Activated naive CD4-positive, alpha-beta T cell treated with anti-CD3 and anti-CD28 coated beads, Interleukin-2, amount 10 ng/mL, durations not matched to agents 7 days and 5 days (primary cell): ENCODE data around the gene RTL1.

Source experiments
- CTCF ChIA-PET: fragments of 350-600 bp; sonication (Branson Sonifier 250); formaldehyde crosslinking; loops from one replicate; lab custom pipeline; 2021; ENCODE audit warnings: antibody characterized with exemption; lab: Charles Lee
- DNase-seq: peaks from one replicate; pipeline ENCODE4 v3.0.0-alpha.2; 2020
- H3K27ac Mint-ChIP-seq: one replicate; pipeline ENCODE4 v1.8.0; 2021; ENCODE audit warnings: mild to moderate bottlenecking, moderate library complexity, mixed read lengths
- H3K27me3 Mint-ChIP-seq: one replicate; pipeline ENCODE4 v1.8.0; 2021; ENCODE audit warnings: mild to moderate bottlenecking, mixed read lengths
- H3K36me3 Mint-ChIP-seq: one replicate; pipeline ENCODE4 v1.8.0; 2021; ENCODE audit warnings: mixed read lengths
- H3K4me1 Mint-ChIP-seq: one replicate; pipeline ENCODE4 v1.8.0; 2021; ENCODE audit warnings: mixed read lengths
- H3K4me3 Mint-ChIP-seq: one replicate; pipeline ENCODE4 v1.8.0; 2021; ENCODE audit warnings: mild to moderate bottlenecking, moderate library complexity, mixed read lengths
- H3K9me3 Mint-ChIP-seq: one replicate; pipeline ENCODE4 v1.8.0; 2021; ENCODE audit warnings: mixed read lengths

The RTL1 gene

DNA sequence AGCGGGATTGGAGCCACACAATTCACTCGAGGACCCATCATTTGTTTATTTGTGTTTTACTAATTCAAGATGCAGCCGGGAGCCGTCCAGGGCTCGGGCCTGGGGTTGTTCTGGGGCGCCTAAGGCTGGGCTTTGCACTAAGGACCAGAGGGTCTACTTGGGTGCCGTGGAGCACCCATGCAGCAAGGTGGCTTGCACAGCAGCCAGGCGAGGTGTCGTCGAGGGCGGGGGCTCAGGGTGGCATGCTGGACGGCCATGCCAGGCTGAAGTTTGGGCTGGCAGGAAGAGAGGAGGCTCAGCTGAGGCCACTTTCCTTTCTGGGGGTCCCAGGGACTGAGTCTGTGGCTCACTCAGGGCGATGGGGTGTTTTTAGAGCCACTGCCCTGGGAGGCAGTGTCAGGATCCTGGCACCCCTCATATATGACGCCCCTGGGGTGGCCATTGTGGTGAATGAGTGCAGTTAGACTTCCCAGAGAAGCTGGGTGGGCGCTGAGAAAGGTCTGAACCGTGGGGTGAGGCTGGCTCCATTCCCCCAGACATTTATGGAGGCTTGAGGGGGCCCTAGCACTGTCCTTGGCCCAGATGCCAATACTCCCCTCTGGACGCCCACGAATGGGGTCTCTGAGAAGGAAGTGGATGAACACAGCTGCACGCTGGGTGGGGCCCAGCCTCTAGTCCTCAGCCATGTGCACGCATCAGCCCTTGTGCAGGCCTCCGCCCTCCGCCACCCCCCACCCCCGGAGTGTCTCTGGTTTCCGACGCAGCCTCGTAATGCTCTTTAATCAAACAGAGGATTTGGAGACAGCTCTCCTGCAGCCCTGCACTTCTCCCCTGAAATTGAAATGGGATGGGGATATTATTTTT is 66.3 kb downstream of the RTL1 start:
- no peak overlapping the region for H3K27ac Mint-ChIP-seq
- H3K27me3 Mint-ChIP-seq = peaks cover 9% of the 10 kb centered on the region
- H3K36me3 Mint-ChIP-seq = no peaks in the 10 kb centered on the region
- DNase-seq = no peak
- CTCF ChIA-PET = no interaction called here
- no peaks in the 10 kb centered on the region for H3K9me3 Mint-ChIP-seq
- H3K4me3 Mint-ChIP-seq = no peak overlapping the region
- H3K4me1 Mint-ChIP-seq = no peaks in the 10 kb centered on the region

DNA sequence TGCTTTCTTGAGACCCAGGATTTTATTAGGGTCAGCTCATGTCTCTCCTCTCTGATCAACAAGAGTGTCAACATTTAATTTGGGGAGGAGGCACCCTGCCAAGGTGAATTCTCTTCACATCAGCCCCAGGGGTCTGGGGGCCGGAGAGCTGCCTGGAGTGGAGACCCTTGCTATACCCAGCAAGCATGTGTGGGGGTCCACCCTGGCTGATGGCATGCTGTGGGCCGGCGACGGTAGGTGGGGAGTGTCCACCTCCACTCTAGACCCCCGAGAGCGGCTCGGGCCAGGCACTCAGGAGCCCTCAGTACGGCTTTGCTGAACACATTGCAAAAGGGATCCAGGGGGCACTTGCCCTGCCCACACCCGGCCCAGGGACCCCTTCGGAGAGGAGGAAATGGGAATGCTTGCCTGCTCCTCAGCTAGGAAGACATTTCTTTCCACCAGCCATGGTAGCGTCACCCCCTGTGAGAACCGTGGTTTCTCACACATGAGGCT is 67.2 kb downstream of the RTL1 start:
- Mint-ChIP-seq H3K4me3 (no peak overlapping the region), H3K4me1 (no peaks in the 10 kb centered on the region), H3K27me3 (peaks cover 9% of the 10 kb centered on the region), H3K36me3 (no peaks in the 10 kb centered on the region), H3K27ac (no peak overlapping the region), H3K9me3 (no peaks in the 10 kb centered on the region)
- CTCF ChIA-PET = no interaction called here
- DNase-seq = no peak

DNA sequence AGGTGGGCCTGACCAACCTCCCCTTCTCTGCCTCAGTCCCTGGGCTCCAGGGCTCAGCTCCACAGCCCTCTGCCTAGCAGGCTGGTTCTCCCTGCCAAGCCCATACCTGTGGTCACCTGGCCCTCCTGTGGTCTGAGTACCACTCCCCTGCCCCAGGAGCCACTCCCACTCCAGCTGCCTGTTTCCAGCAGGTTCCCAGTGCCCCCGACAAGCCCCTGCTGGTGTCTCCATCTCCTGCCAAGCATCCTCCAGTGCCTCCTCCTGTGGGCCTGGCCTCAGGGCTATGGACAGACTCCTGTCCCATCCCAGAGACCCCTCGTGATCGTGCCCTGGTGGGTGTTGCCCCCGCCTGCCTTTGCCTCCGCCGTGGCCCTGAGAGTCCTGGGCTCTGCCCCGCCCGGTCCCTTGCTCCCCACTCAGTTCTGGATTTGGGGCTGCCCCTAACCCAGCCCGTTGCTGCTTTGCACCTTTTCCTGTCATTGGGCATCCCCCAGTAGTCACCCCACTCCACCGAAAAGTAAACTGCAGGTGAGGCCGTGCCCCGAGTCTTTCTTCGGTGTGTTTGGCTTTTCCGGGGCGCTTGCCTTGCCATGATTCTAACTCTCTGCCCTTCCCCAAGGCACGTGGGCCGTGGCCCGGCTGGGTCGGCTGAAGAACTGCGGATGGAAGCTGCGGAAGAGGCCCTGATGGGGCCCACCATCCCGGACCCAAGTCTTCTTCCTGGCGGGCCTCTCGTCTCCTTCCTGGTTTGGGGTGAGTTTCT is 67.8 kb downstream of the RTL1 start:
- H3K9me3 Mint-ChIP-seq = no peaks in the 10 kb centered on the region
- no peaks in the 10 kb centered on the region for H3K36me3 Mint-ChIP-seq
- no peak for DNase-seq
- H3K4me1 Mint-ChIP-seq = no peaks in the 10 kb centered on the region
- CTCF ChIA-PET = no interaction called here
- H3K4me3 Mint-ChIP-seq = no peak overlapping the region
- H3K27me3 Mint-ChIP-seq = peaks cover 9% of the 10 kb centered on the region
- H3K27ac Mint-ChIP-seq = no peak overlapping the region

DNA sequence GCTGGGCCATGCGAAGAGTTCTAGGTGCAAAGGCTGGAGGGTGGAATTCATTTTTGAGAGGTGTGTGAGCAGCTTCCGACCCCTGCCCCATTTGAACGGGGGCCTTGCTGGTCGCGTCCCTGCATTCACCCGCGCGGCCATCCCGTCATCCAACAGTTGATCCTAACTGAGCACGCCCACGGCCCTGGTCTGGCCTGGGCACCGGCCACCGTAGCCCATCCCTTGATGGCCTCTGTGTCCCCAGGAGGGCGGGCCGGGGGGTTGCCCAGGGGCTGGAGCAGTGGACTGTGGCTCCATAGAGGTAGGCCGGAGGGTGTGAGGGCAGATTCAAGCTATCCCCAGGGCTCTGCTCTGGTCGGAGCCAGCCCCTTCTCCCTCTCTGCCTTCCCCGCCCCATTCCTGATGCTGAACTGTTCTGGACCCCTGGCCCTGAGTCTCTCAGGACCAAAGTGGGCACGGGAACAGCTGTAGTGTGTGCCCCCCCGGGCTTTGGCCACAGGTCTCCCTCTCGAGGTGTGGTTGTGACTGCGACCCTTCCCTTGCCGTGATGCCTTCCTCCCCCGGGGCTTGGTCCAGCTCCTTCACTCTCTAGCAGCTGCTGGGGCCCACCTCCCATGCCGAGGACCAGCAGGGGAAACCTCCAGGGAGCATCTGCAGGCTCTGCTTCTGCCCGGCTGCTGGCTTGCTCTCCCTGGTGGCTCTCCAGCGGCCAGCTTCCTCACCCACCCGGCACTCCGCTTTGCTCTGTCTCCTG is 68.6 kb downstream of the RTL1 start:
- no peak overlapping the region for H3K27ac Mint-ChIP-seq
- CTCF ChIA-PET = no interaction called here
- no peak overlapping the region for H3K4me3 Mint-ChIP-seq
- no peaks in the 10 kb centered on the region for H3K36me3 Mint-ChIP-seq
- H3K9me3 Mint-ChIP-seq = no peaks in the 10 kb centered on the region
- no peak for DNase-seq
- peaks cover 9% of the 10 kb centered on the region for H3K27me3 Mint-ChIP-seq
- no peaks in the 10 kb centered on the region for H3K4me1 Mint-ChIP-seq

DNA sequence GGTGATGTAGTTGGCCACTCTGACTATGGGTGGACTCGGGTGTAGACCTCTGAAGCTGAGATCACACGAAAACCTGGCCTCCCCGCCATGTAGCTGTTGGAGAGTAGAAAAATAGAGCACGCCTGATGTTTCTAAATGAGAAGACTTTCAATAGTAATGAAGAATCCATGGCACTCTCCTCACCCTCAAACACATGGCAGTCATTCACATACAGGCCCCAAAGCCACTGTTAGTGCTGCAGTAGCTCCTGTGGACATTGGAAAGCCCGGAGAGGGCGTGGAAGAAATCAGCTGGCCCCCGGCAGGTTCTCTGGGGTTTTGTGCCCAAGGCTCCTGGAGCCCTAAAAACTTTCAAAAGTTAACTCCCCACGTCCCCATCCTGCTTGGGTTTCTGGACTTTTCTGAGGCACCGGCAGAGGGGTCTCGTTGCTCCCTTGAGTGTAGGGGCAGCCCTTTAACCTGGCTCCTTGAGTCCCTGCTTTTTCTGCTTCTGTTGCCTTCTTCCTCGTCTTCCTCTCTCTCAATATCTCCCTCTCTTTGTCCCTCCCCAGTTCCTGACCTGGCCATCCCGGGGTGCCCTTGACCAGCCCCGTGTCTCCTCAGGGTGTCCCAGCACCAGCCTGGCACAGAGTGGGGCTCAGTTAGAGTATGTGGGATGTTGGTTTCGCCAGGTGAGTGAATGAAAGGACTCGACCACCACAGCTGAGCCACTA is 69.3 kb downstream of the RTL1 start:
- CTCF ChIA-PET = no interaction called here
- no peaks in the 10 kb centered on the region for H3K4me1 Mint-ChIP-seq
- no peaks in the 10 kb centered on the region for H3K9me3 Mint-ChIP-seq
- no peak for DNase-seq
- H3K27me3 Mint-ChIP-seq = peaks cover 9% of the 10 kb centered on the region
- H3K4me3 Mint-ChIP-seq = no peak overlapping the region
- no peak overlapping the region for H3K27ac Mint-ChIP-seq
- no peaks in the 10 kb centered on the region for H3K36me3 Mint-ChIP-seq

DNA sequence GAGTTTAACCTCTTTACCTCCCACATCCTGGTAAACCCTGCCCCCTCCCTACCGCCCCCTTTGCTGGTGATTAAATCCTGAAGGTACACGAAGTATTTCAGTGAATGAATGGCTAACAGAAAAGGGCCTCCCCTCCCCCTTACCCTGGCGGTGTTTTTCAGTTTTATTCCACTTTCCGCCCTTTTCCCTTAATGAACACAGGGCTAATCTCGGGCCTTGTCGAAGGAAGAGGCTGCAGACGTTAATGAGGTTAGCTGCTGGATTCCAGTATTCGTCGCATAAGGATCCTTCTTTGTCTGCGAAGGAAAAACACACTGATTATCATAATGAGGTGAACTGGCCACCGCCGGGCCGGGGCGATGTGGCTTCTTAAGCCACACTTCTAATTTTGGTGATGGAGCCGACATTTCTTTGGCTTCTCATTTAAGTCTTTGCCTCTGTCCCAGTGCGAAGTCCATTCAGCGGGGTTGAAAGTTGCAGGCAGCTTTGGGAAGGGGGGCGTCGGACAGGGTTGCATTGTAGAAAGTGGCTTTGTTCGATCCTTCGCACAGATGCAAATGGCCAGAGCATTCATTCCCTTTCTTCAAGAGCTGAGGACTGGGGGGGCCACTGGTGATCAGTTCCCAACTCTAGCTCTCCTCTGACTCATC is 71.1 kb downstream of the RTL1 start:
- Mint-ChIP-seq H3K9me3 (peaks cover 5% of the 10 kb centered on the region), H3K4me3 (no peak overlapping the region), H3K4me1 (no peaks in the 10 kb centered on the region), H3K36me3 (peaks cover under 1% of the 10 kb centered on the region), H3K27ac (no peak overlapping the region), H3K27me3 (peaks cover 20% of the 10 kb centered on the region)
- DNase-seq = no peak
- CTCF ChIA-PET = interaction anchor here (0.6 kb wide), 1 partner anchor 794 kb away, joined by 5 read pairs; no protein-coding TSS in a partner anchor

DNA sequence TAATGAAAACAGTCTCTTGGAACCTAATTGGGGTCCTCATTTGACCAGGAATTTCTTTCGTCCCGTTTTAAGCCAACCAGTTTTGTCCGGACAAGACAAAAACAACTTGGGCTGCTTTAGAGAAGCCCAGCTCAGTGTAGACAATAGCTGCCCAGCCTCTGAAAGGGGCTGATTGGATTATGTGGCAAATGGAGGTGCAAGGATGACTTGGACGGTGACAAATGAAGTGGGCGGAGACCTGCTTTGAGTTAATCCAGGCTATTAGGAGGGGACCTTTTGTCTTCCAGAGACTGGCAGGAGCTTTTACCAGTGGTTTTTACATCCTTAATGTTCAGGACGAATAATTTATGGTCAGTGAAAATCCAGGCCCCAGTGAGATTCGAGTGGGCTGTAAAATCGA is 72.8 kb downstream of the RTL1 start:
- Mint-ChIP-seq H3K27ac (no peak overlapping the region), H3K4me1 (no peaks in the 10 kb centered on the region), H3K9me3 (peaks cover 6% of the 10 kb centered on the region), H3K36me3 (peaks cover 2% of the 10 kb centered on the region), H3K27me3 (peaks cover 37% of the 10 kb centered on the region), H3K4me3 (no peak overlapping the region)
- CTCF ChIA-PET = no interaction called here
- DNase-seq = no peak
